Measurements from ENCODE around the gene PCDHGA6. TPM values are rescaled to one million over a fixed set of nuclear protein-coding genes. Genes with fewer than 3 reads are reported as not detected.

PCDHGA6 gene
- total RNA-seq, 3 donors from 2014 or later, result 1.6 to 6.7 (median 1.9) TPM

GRCh38 chr5:141427783-141428426, 54.2 kb downstream of the PCDHGA6 start:
- Histone ChIP-seq H3K9me3 (peaks cover 99% of the 10 kb centered on the region), H3K4me3 (no peak overlapping the region), H3K4me1 (ENCODE audit: low read depth) (no peaks in the 10 kb centered on the region), H3K36me3 (ENCODE audit: low read depth) (no peaks in the 10 kb centered on the region)
- TF ChIP-seq, protein P1, sequence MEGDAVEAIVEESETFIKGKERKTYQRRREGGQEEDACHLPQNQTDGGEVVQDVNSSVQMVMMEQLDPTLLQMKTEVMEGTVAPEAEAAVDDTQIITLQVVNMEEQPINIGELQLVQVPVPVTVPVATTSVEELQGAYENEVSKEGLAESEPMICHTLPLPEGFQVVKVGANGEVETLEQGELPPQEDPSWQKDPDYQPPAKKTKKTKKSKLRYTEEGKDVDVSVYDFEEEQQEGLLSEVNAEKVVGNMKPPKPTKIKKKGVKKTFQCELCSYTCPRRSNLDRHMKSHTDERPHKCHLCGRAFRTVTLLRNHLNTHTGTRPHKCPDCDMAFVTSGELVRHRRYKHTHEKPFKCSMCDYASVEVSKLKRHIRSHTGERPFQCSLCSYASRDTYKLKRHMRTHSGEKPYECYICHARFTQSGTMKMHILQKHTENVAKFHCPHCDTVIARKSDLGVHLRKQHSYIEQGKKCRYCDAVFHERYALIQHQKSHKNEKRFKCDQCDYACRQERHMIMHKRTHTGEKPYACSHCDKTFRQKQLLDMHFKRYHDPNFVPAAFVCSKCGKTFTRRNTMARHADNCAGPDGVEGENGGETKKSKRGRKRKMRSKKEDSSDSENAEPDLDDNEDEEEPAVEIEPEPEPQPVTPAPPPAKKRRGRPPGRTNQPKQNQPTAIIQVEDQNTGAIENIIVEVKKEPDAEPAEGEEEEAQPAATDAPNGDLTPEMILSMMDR (IDR thresholded peaks at IDR 0.05), result no peak
- no peak for ATAC-seq
- intact Hi-C loops (cut with DNase I, micrococcal nuclease), result no loop called here
- no peak for DNase-seq

Other genes starting within 250 kb of the PCDHGA6 start
- 1 to 10 TPM in 1 of 3 donors, under 1 TPM in 2; 0.41 to 3.0 (median 0.60) TPM for gene PCDHB5, start 238.7 kb upstream of the PCDHGA6 start, total RNA-seq
- under 1 TPM; 0.24 to 0.60 (median 0.29) TPM for gene PCDHB6, start 223.8 kb upstream of the PCDHGA6 start, total RNA-seq
- 1 to 10 TPM in 1 of 3 donors, under 1 TPM in 1, not detected in 1; 0.55 to 2.5 TPM for gene PCDHB7, start 201.2 kb upstream of the PCDHGA6 start, total RNA-seq
- gene PCDHB8, start 196.1 kb upstream of the PCDHGA6 start, total RNA-seq, result 1 to 10 TPM in 1 of 3 donors, under 1 TPM in 2; 0.12 to 2.1 (median 0.72) TPM
- gene PCDHB16, start 191.5 kb upstream of the PCDHGA6 start, total RNA-seq, result 1 to 10 TPM in 1 of 3 donors, under 1 TPM in 2; 0.49 to 3.4 (median 0.89) TPM
- gene PCDHB9, start 186.7 kb upstream of the PCDHGA6 start, total RNA-seq, result 1 to 10 TPM in 1 of 3 donors, under 1 TPM in 2; 0.26 to 2.4 (median 0.70) TPM
- 1 to 10 TPM in 1 of 3 donors, under 1 TPM in 2; 0.35 to 4.9 (median 0.60) TPM for gene PCDHB10, start 181.5 kb upstream of the PCDHGA6 start, total RNA-seq
- 1 to 10 TPM in 2 of 3 donors, under 1 TPM in 1; 0.55 to 5.8 (median 1.3) TPM for gene PCDHB11, start 174.3 kb upstream of the PCDHGA6 start, total RNA-seq
- gene PCDHB12, start 165.2 kb upstream of the PCDHGA6 start, total RNA-seq, result 1 to 10 TPM in 1 of 3 donors, under 1 TPM in 2; 0.52 to 3.9 (median 0.67) TPM
- gene PCDHB13, start 160.0 kb upstream of the PCDHGA6 start, total RNA-seq, result 1 to 10 TPM; 1.2 to 4.3 (median 1.9) TPM
- gene PCDHB14, start 150.5 kb upstream of the PCDHGA6 start, total RNA-seq, result 1 to 10 TPM in 2 of 3 donors, under 1 TPM in 1; 0.98 to 6.1 (median 2.0) TPM
- gene PCDHB15, start 128.5 kb upstream of the PCDHGA6 start, total RNA-seq, result 1 to 10 TPM in 2 of 3 donors, under 1 TPM in 1; 0.69 to 4.3 (median 1.2) TPM
- 1 to 10 TPM; 1.2 to 1.7 (median 1.5) TPM for gene SLC25A2, start 69.8 kb upstream of the PCDHGA6 start, total RNA-seq
- gene TAF7, start 53.1 kb upstream of the PCDHGA6 start, total RNA-seq, result 10 to 100 TPM; 52.6 to 70.4 (median 56.9) TPM
- gene PCDHGA1, start 43.4 kb upstream of the PCDHGA6 start, total RNA-seq, result 1 to 10 TPM in 1 of 3 donors, under 1 TPM in 2; 0.35 to 1.6 (median 0.43) TPM
- 1 to 10 TPM in 1 of 3 donors, under 1 TPM in 2; 0.41 to 3.8 (median 0.51) TPM for gene PCDHGA2, start 35.1 kb upstream of the PCDHGA6 start, total RNA-seq
- gene PCDHGA3, start 30.1 kb upstream of the PCDHGA6 start, total RNA-seq, result 1 to 10 TPM in 1 of 3 donors, under 1 TPM in 2; 0.24 to 2.2 (median 0.43) TPM
- gene PCDHGB1, start 23.8 kb upstream of the PCDHGA6 start, total RNA-seq, result 1 to 10 TPM; 1.0 to 4.1 (median 1.2) TPM
- gene PCDHGA4, start 18.9 kb upstream of the PCDHGA6 start, total RNA-seq, result 1 to 10 TPM in 2 of 3 donors, under 1 TPM in 1; 0.90 to 4.6 (median 1.2) TPM
- 1 to 10 TPM; 1.5 to 5.7 (median 2.8) TPM for gene PCDHGB2, start 13.9 kb upstream of the PCDHGA6 start, total RNA-seq
- gene PCDHGA5, start 9.7 kb upstream of the PCDHGA6 start, total RNA-seq, result 1 to 10 TPM; 1.2 to 4.2 (median 1.2) TPM
- 1 to 10 TPM; 2.0 to 6.3 (median 2.0) TPM for gene PCDHGB3, start 3.6 kb upstream of the PCDHGA6 start, total RNA-seq
- 1 to 10 TPM; 1.0 to 5.6 (median 1.7) TPM for gene PCDHGA7, start 8.9 kb downstream of the PCDHGA6 start, total RNA-seq
- 1 to 10 TPM in 2 of 3 donors, under 1 TPM in 1; 0.65 to 5.3 (median 1.2) TPM for gene PCDHGB4, start 13.8 kb downstream of the PCDHGA6 start, total RNA-seq
- 1 to 10 TPM in 1 of 3 donors, under 1 TPM in 2; 0.78 to 3.8 (median 0.87) TPM for gene PCDHGA8, start 18.7 kb downstream of the PCDHGA6 start, total RNA-seq
- 1 to 10 TPM; 3.1 to 9.8 (median 5.6) TPM for gene PCDHGB5, start 24.1 kb downstream of the PCDHGA6 start, total RNA-seq
- 1 to 10 TPM; 2.6 to 6.7 (median 3.2) TPM for gene PCDHGA9, start 28.9 kb downstream of the PCDHGA6 start, total RNA-seq
- gene PCDHGB6, start 34.1 kb downstream of the PCDHGA6 start, total RNA-seq, result 1 to 10 TPM; 2.3 to 8.5 (median 2.8) TPM
- gene PCDHGA10, start 39.1 kb downstream of the PCDHGA6 start, total RNA-seq, result 1 to 10 TPM; 3.5 to 6.1 (median 4.7) TPM
- 10 to 100 TPM in 1 of 3 donors, 1 to 10 TPM in 2; 4.2 to 17.9 (median 4.5) TPM for gene PCDHGB7, start 43.8 kb downstream of the PCDHGA6 start, total RNA-seq
- gene PCDHGA11, start 47.2 kb downstream of the PCDHGA6 start, total RNA-seq, result 1 to 10 TPM; 1.8 to 5.6 (median 2.6) TPM
- 1 to 10 TPM; 2.6 to 5.5 (median 3.0) TPM for gene PCDHGA12, start 56.6 kb downstream of the PCDHGA6 start, total RNA-seq
- gene PCDHGC3, start 102.1 kb downstream of the PCDHGA6 start, total RNA-seq, result 10 to 100 TPM; 12.1 to 50.5 (median 24.5) TPM
- gene PCDHGC4, start 111.1 kb downstream of the PCDHGA6 start, total RNA-seq, result 1 to 10 TPM in 2 of 3 donors, under 1 TPM in 1; 0.75 to 2.6 (median 1.6) TPM
- 1 to 10 TPM in 1 of 3 donors, under 1 TPM in 2; 0.61 to 2.6 (median 0.89) TPM for gene PCDHGC5, start 115.2 kb downstream of the PCDHGA6 start, total RNA-seq
- 10 to 100 TPM; 53.3 to 87.7 (median 82.7) TPM for gene DIAPH1, start 245.1 kb downstream of the PCDHGA6 start, total RNA-seq

All from mucosa of descending colon (tissue), 3 donors.